A673 (cell line): Measurements from ENCODE around the gene ESPNL.

Experiments used
- CTCF ChIP-seq: fragments of 300-800, 200-600 bp; sonication (generic); conservative IDR thresholded peaks from 2 replicates; pipeline ENCODE4 v1.5.1; 2017; ENCODE audit warnings: low read depth, mild to moderate bottlenecking, antibody characterized with exemption, low read length, moderate library complexity, mixed read lengths
- EZH2 ChIP-seq: fragments of 200-600 bp; sonication (generic); IDR thresholded peaks from 2 replicates; pipeline ENCODE4 v1.6.1; 2017; ENCODE audit warnings: borderline replicate concordance, low read depth, mild to moderate bottlenecking, mixed read lengths, antibody characterized with exemption, low read length; ENCODE audit not compliant: poor library complexity, severe bottlenecking

GRCh38 chr2:238114331-238114841 is 14.2 kb downstream of the ESPNL start:
- TF ChIP-seq CTCF (no peak), EZH2 (no peak)
